C4-2B (cell line): Measurements from ENCODE around the gene SELENBP1.

Experiments
- CTCF ChIP-seq: fragments of 450-650 bp; conservative IDR thresholded peaks from 2 replicates; pipeline ENCODE4 v1.5.1; 2017; ENCODE audit warnings: mild to moderate bottlenecking
- ZFX ChIP-seq: fragments of 450-650 bp; IDR thresholded peaks from 2 replicates; pipeline ENCODE4 v1.6.1; 2017

- TF ChIP-seq CTCF: no peak
- no peak for TF ChIP-seq ZFX
These were observed 28.8 kb upstream of the SELENBP1 start for GRCh38 chr1:151401125-151401788.
